HCT116 (cell line): ENCODE data around the gene LRRC4. TPM values are rescaled to one million over a fixed set of nuclear protein-coding genes. Genes with fewer than 3 reads are reported as not detected.

Experiments
- ATAC-seq: fragments of 200-7000 bp; cut with Tn5 transposase; 2 replicates; pipeline ENCODE4 v1.9.1; 2020; ENCODE audit warnings: mild to moderate bottlenecking, moderate library complexity
- BruUV-seq: library from RNA; stranded (reverse); fragments of 400-500 nt; replicated peaks from 2 replicates; lab custom pipeline; 2021; lab: Mats Ljungman, UMichigan
- CTCF ChIA-PET: fragments of 300-600 bp; sonication (Branson Sonifier 250); formaldehyde crosslinking; loops from one replicate; lab custom pipeline; 2021; ENCODE audit warnings: antibody characterized with exemption; lab: Charles Lee
- POLR2A ChIA-PET: fragments of 300-600, 350-600 bp; sonication (Branson Sonifier 250); formaldehyde crosslinking; loops from one replicate; lab custom pipeline; 2021; ENCODE audit warnings: antibody characterized with exemption; lab: Charles Lee
- RAD21 ChIA-PET, 2 experiments: fragments of 300-600 bp; sonication (Branson Sonifier 250); formaldehyde crosslinking; loops; one replicate each; lab custom pipeline; 2023; ENCODE audit warnings: low total read pairs in 2 of 2; ENCODE audit not compliant: uncharacterized antibody in 2 of 2, unreplicated experiment in 2 of 2, low non-redundant PET in 1 of 2; lab: Charles Lee
- DNase-seq: peaks from one replicate; pipeline ENCODE4 v3.0.0-alpha.2; 2010; ENCODE audit warnings: low read depth, low spot score
- H2AFZ ChIP-seq: fragments of 200-600 bp; shearing (Covaris generic), sonication (generic); 2 replicates; pipeline ENCODE4 v1.6.1; 2017; ENCODE audit warnings: low read depth, mixed run types, mixed read lengths, antibody characterized with exemption, low read length; ENCODE audit not compliant: poor library complexity, severe bottlenecking
- H3K27ac ChIP-seq: 2 replicates; pipeline ENCODE4 v1.5.1; 2012; ENCODE audit warnings: low read depth, low read length
- H3K27me3 ChIP-seq: fragments of 200-600 bp; sonication (generic); 2 replicates; pipeline ENCODE4 v1.6.1; 2016; ENCODE audit warnings: mixed run types, low read length, mixed read lengths; ENCODE audit not compliant: insufficient read depth
- H3K36me3 ChIP-seq, 2 experiments: fragments of 200-500 bp in 1 of 2; fragments of 200-600 bp in 1 of 2; sonication (Bioruptor generic) in 1 of 2; sonication (generic) in 1 of 2; 2 replicates each; pipeline versions ENCODE4 v1.5.1 to v1.6.1; 2014 to 2016; ENCODE audit warnings: low read length in 2 of 2, inconsistent platforms in 1 of 2, mixed read lengths in 1 of 2, mixed run types in 1 of 2; ENCODE audit not compliant: insufficient read depth in 2 of 2, control insufficient read depth in 1 of 2
- H3K4me1 ChIP-seq, 2 experiments: fragments of 200-600 bp in 1 of 2; sonication (generic) in 1 of 2; 2 replicates each; pipeline versions ENCODE4 v1.5.1 to v1.6.1; 2012 to 2017; ENCODE audit warnings: low read length in 2 of 2, inconsistent platforms in 1 of 2, mild to moderate bottlenecking in 1 of 2, mixed read lengths in 1 of 2, mixed run types in 1 of 2, moderate library complexity in 1 of 2; ENCODE audit not compliant: insufficient read depth in 2 of 2, control insufficient read depth in 1 of 2
- H3K4me2 ChIP-seq: fragments of 200-600 bp; sonication (generic); 2 replicates; pipeline ENCODE4 v1.6.1; 2017; ENCODE audit warnings: mixed run types, low read length, mixed read lengths
- H3K4me3 ChIP-seq, 2 experiments: fragments of 200-600 bp in 1 of 2; sonication (generic) in 1 of 2; replicated peaks in 1 of 2; 2 replicates each; pipeline ENCODE4 v1.5.1; 2011 to 2016; ENCODE audit warnings: low read length in 2 of 2, control low read depth in 1 of 2, low read depth in 1 of 2, mild to moderate bottlenecking in 1 of 2, mixed read lengths in 1 of 2, mixed run types in 1 of 2
- H3K79me2 ChIP-seq: fragments of 200-600 bp; sonication (generic); 2 replicates; pipeline ENCODE4 v1.6.1; 2017; ENCODE audit warnings: mild to moderate bottlenecking, mixed run types, low read length, moderate library complexity, mixed read lengths; ENCODE audit not compliant: insufficient read depth
- H3K9ac ChIP-seq: fragments of 200-600 bp; sonication (generic); 2 replicates; pipeline ENCODE4 v1.6.1; 2016; ENCODE audit warnings: low read length, mixed read lengths
- H3K9me2 ChIP-seq: fragments of 200-600 bp; sonication (generic), shearing (Covaris generic); 2 replicates; pipeline ENCODE4 v1.6.1; 2017; ENCODE audit warnings: mixed run types, mild to moderate bottlenecking, moderate library complexity; ENCODE audit not compliant: insufficient read depth
- H3K9me3 ChIP-seq, 2 experiments: fragments of 200-500 bp in 1 of 2; fragments of 200-600 bp in 1 of 2; sonication (Bioruptor generic) in 1 of 2; sonication (generic) in 1 of 2; 2 replicates each; pipeline ENCODE4 v1.6.1; 2014 to 2017; ENCODE audit warnings: low read length in 2 of 2, mixed read lengths in 2 of 2, inconsistent platforms in 1 of 2, low read depth in 1 of 2, mild to moderate bottlenecking in 1 of 2, mixed run types in 1 of 2, moderate library complexity in 1 of 2; ENCODE audit not compliant: control insufficient read depth in 1 of 2, insufficient read depth in 1 of 2
- H4K20me1 ChIP-seq: fragments of 200-600 bp; sonication (generic), shearing (Covaris generic); 2 replicates; pipeline ENCODE4 v1.6.1; 2017; ENCODE audit warnings: mixed run types, mild to moderate bottlenecking, moderate library complexity; ENCODE audit not compliant: insufficient read depth
- CBX3 ChIP-seq: IDR thresholded peaks from 2 replicates; pipeline ENCODE4 v1.6.1; 2012; ENCODE audit warnings: low read depth
- CEBPB ChIP-seq: IDR thresholded peaks from 2 replicates; pipeline ENCODE4 v1.6.1; 2012; ENCODE audit warnings: low read depth
- CTCF ChIP-seq, 3 experiments: fragments of 200-600 bp in 1 of 3; sonication (generic) in 1 of 3; IDR thresholded peaks in 2 of 3; conservative IDR thresholded peaks in 1 of 3; 2 replicates each; pipeline ENCODE4 v1.5.1; 2012 to 2017; ENCODE audit warnings: low read depth in 2 of 3, low read length in 2 of 3, antibody characterized with exemption in 1 of 3, borderline replicate concordance in 1 of 3, control low read depth in 1 of 3, mild to moderate bottlenecking in 1 of 3, mixed read lengths in 1 of 3, mixed run types in 1 of 3, moderate library complexity in 1 of 3; ENCODE audit not compliant: insufficient read depth in 1 of 3
- EGR1 ChIP-seq: IDR thresholded peaks from 2 replicates; pipeline ENCODE4 v1.6.1; 2012; ENCODE audit warnings: low read depth
- EZH2phosphoT487 ChIP-seq: fragments of 200-600 bp; IDR thresholded peaks from 2 replicates; pipeline ENCODE4 v1.6.1; 2018; ENCODE audit warnings: antibody characterized with exemption, borderline replicate concordance
- JUND ChIP-seq: IDR thresholded peaks from 2 replicates; pipeline ENCODE4 v1.6.1; 2012
- MAX ChIP-seq: IDR thresholded peaks from 2 replicates; pipeline ENCODE4 v1.6.1; 2012
- POLR2A ChIP-seq: IDR thresholded peaks from 2 replicates; pipeline ENCODE4 v1.7.0; 2011; ENCODE audit warnings: borderline replicate concordance; ENCODE audit not compliant: insufficient read depth, insufficient read length; ENCODE audit errors: extremely low read depth
- RAD21 ChIP-seq: IDR thresholded peaks from 2 replicates; pipeline ENCODE4 v1.6.1; 2012; ENCODE audit warnings: low read depth, mild to moderate bottlenecking
- SIN3A ChIP-seq: IDR thresholded peaks from 2 replicates; pipeline ENCODE4 v1.6.1; 2012; ENCODE audit warnings: low read depth
- SP1 ChIP-seq: IDR thresholded peaks from 2 replicates; pipeline ENCODE4 v1.6.1; 2012; ENCODE audit warnings: low read depth
- YY1 ChIP-seq: IDR thresholded peaks from 2 replicates; pipeline ENCODE4 v1.6.1; 2011; ENCODE audit warnings: low read length, low read depth, moderate library complexity, mild to moderate bottlenecking; ENCODE audit not compliant: insufficient replicate concordance; ENCODE audit errors: extremely low read depth
- ZBTB33 ChIP-seq: IDR thresholded peaks from 2 replicates; pipeline ENCODE4 v1.6.1; 2011; ENCODE audit warnings: mild to moderate bottlenecking, low read length, moderate library complexity; ENCODE audit not compliant: insufficient replicate concordance; ENCODE audit errors: extremely low read depth
- ZFX ChIP-seq: fragments of 450-650 bp; IDR thresholded peaks from 2 replicates; pipeline ENCODE4 v1.6.1; 2017
- ZNF274 ChIP-seq: fragments of 200-500 bp; sonication (Bioruptor generic); IDR thresholded peaks from 2 replicates; pipeline ENCODE4 v1.6.1; 2014; ENCODE audit warnings: mild to moderate bottlenecking, low read depth, low read length, inconsistent platforms
- intact Hi-C: fragments of 100-400 bp; cut with micrococcal nuclease; formaldehyde crosslinking; loops from 2 replicates; pipeline ENCODE4 v1.10.0; 2022
- total RNA-seq: library from RNA; stranded (reverse); gene quantifications from one replicate; pipeline ENCODE4 v1.2.1, GENCODE V29; 2021; ENCODE audit not compliant: unreplicated experiment

Gene LRRC4
- total RNA-seq, 1 experiment from 2014 or later: not detected

GRCh38 chr7:128068785-128069184 is 37.5 kb upstream of the LRRC4 start:
- no peaks in the 10 kb centered on the region for H3K36me3 ChIP-seq
- ATAC-seq (no peak), DNase-seq (no peak)
- no TSS peak for BruUV-seq
- H4K20me1 ChIP-seq: no peaks in the 10 kb centered on the region
- H3K27ac ChIP-seq: no peak overlapping the region
- H3K79me2 ChIP-seq: no peaks in the 10 kb centered on the region
- no peaks in the 10 kb centered on the region for H3K27me3 ChIP-seq
- H3K4me3 ChIP-seq: no peak overlapping the region
- intact Hi-C loops: no loop called here
- no peak overlapping the region for H2AFZ ChIP-seq
- ChIA-PET CTCF (no interaction called here), RAD21 (no interaction called here), POLR2A (no interaction called here)
- no peak for TF ChIP-seq ZBTB33
- no peak for TF ChIP-seq ZFX
- no peak for TF ChIP-seq RAD21
- no peak for TF ChIP-seq CBX3
- no peak for TF ChIP-seq EZH2phosphoT487
- no peak for TF ChIP-seq CEBPB
- no peak overlapping the region for H3K4me2 ChIP-seq
- H3K9ac ChIP-seq: no peak overlapping the region
- H3K9me2 ChIP-seq: no peaks in the 10 kb centered on the region
- H3K9me3 ChIP-seq: no peaks in the 10 kb centered on the region
- no peaks in the 10 kb centered on the region for H3K4me1 ChIP-seq

GRCh38 chr7:128067983-128068382 is 36.7 kb upstream of the LRRC4 start:
- no TSS peak for BruUV-seq
- Histone ChIP-seq H3K9ac (no peak overlapping the region), H2AFZ (no peak overlapping the region), H3K79me2 (no peaks in the 10 kb centered on the region), H3K4me2 (no peak overlapping the region), H3K9me2 (no peaks in the 10 kb centered on the region), H3K27ac (no peak overlapping the region), H4K20me1 (no peaks in the 10 kb centered on the region), H3K4me1 (no peaks in the 10 kb centered on the region), H3K9me3 (no peaks in the 10 kb centered on the region), H3K4me3 (no peak overlapping the region), H3K27me3 (no peaks in the 10 kb centered on the region), H3K36me3 (no peaks in the 10 kb centered on the region)
- intact Hi-C loops: no loop called here
- TF ChIP-seq SP1 (no peak), YY1 (no peak), SIN3A (no peak), ZBTB33 (no peak), EGR1 (no peak), CTCF (IDR thresholded peaks at IDR 0.05 in 2 of 3, conservative IDR thresholded peaks at IDR 0.05 in 1 of 3; ENCODE audit: borderline replicate concordance in 1 of 3, insufficient read depth in 1 of 3, low read depth in 2 of 3, low read length in 2 of 3) (no peak), JUND (no peak), POLR2A (no peak), MAX (no peak), ZNF274 (no peak), EZH2phosphoT487 (no peak)
- no peak for ATAC-seq
- ChIA-PET POLR2A (no interaction called here), CTCF (no interaction called here), RAD21 (no interaction called here)
- DNase-seq: no peak
